NB4 (cell line): Measurements from ENCODE around the gene RABGGTA.

Experiments
- DNase-seq: peaks from one replicate; pipeline ENCODE4 v3.0.0; 2010; ENCODE audit warnings: low read depth
- H3K4me3 ChIP-seq: one replicate; pipeline ENCODE4 v1.5.1; 2011; ENCODE audit warnings: mild to moderate bottlenecking, low read depth, low read length, moderate library complexity
- CTCF ChIP-seq: IDR thresholded peaks from one replicate; pipeline ENCODE4 v1.5.1; 2012; ENCODE audit warnings: low read depth, low read length
- MAX ChIP-seq: IDR thresholded peaks from 2 replicates; pipeline ENCODE4 v1.6.1; 2011; ENCODE audit warnings: low read depth, low read length
- MYC ChIP-seq: IDR thresholded peaks from 2 replicates; pipeline ENCODE4 v1.6.1; 2011; ENCODE audit warnings: low read depth, low read length
- POLR2A ChIP-seq: IDR thresholded peaks from 2 replicates; pipeline ENCODE4 v1.6.1; 2011; ENCODE audit warnings: mild to moderate bottlenecking; ENCODE audit not compliant: insufficient read length; ENCODE audit errors: extremely low read depth

The RABGGTA gene

GRCh38 chr14:24314377-24315193, 43.2 kb upstream of the RABGGTA start:
- TF ChIP-seq CTCF (no peak), MAX (no peak), MYC (no peak), POLR2A (no peak)
- no peak for DNase-seq
- no peak overlapping the region for H3K4me3 ChIP-seq

DNA sequence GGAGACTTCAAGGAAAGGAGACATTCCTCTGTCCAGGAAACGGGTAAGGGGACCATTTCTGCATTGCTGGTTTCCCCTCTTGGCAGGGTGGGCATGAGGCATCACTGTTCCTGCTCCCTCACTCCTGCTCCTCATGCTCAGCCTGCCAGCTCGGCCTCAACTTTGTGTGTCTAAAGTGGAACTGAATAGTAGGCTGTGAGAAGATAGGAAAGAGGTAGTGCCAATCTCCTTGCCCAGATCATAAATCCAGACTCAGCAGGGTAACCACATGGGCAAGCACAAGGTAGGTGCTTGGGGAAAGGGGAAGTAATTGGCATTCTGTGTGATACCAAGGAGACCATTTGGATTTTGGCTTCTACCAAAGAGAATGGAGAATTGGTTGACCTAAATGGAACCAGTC, 42.5 kb upstream of the RABGGTA start:
- no peak overlapping the region for H3K4me3 ChIP-seq
- no peak for TF ChIP-seq MYC
- no peak for TF ChIP-seq CTCF
- no peak; the same call in 1 of the 2 replicates for TF ChIP-seq MAX
- no peak for TF ChIP-seq POLR2A
- peak; percentile 20 for DNase-seq

- DNase-seq: peak; percentile 74
- H3K4me3 ChIP-seq: no peak overlapping the region
- TF ChIP-seq MYC (peak; percentile 28; the same call in 1 of the 2 replicates), POLR2A (no peak)
Observed at GRCh38 chr14:24312736-24313507, 41.5 kb upstream of the RABGGTA start.

DNA sequence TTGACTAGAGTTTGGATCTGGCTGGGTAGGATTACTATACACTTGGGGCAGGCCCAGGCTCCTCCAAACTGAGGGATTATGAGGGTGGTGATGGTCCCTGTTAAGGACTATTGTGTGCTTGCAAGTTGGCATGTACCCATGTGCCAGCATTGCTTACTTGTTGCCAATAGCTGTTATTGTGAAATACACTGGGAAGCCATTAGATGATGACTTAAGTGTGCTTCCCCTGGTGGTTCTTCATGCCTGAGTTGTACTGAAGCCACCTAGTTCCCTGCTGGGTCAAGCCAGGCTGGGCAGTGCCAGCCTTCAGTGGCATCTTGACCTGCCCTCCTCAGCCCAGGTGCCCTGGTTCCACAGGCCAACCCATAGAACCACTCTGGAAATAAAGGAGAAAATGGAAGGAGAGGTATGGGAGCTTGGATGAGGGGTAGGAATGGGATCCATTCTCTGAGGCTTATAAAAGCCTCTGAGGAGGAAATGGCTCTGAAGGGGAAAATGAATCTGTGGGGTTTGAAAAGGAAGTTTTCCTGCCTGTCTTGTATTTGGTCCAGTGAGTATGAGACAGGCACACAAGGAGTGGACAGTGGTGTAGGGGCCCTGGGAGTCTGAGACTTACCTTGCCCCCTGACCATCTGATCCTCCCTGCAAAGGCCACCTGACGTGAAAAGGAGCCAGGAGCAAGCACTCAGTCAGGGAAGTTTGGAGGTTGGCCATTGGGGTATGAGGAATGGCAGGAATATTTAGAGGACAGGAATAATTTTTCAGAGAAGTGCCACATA, 40.6 kb upstream of the RABGGTA start:
- peak overlapping the region; percentile 63 for H3K4me3 ChIP-seq
- DNase-seq: peak; percentile 58
- TF ChIP-seq CTCF (no peak), MYC (0 out of 2 replicates have a peak, but pooled peaks have one; percentile 9)

DNA sequence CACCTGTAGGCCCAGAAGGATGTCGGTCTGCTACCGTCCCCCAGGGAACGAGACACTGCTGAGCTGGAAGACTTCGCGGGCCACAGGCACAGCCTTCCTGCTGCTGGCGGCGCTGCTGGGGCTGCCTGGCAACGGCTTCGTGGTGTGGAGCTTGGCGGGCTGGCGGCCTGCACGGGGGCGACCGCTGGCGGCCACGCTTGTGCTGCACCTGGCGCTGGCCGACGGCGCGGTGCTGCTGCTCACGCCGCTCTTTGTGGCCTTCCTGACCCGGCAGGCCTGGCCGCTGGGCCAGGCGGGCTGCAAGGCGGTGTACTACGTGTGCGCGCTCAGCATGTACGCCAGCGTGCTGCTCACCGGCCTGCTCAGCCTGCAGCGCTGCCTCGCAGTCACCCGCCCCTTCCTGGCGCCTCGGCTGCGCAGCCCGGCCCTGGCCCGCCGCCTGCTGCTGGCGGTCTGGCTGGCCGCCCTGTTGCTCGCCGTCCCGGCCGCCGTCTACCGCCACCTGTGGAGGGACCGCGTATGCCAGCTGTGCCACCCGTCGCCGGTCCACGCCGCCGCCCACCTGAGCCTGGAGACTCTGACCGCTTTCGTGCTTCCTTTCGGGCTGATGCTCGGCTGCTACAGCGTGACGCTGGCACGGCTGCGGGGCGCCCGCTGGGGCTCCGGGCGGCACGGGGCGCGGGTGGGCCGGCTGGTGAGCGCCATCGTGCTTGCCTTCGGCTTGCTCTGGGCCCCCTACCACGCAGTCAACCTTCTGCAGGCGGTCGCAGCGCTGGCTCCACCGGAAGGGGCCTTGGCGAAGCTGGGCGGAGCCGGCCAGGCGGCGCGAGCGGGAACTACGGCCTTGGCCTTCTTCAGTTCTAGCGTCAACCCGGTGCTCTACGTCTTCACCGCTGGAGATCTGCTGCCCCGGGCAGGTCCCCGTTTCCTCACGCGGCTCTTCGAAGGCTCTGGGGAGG, 39.5 kb upstream of the RABGGTA start, which contains the start of gene LTB4R:
Gene LTB4R (plus strand): TSS at position 857 of the 959 bp plus-strand sequence. CDS start 4,150 bp downstream, outside the sequence.
- TF ChIP-seq MAX (peak; percentile 65), CTCF (no peak), POLR2A (peak; percentile 28), MYC (peak; percentile 59)
- peak within 1 kb of the TSS; percentile 63 for H3K4me3 ChIP-seq
- DNase-seq: peak; percentile 76
